IMR-90 (cell line): ENCODE data around the gene FUT7. TPM values are rescaled to one million over a fixed set of nuclear protein-coding genes. Genes with fewer than 3 reads are reported as not detected.

Experiments used
- ATAC-seq: fragments of 200-7000 bp; cut with Tn5 transposase; 2 replicates; pipeline ENCODE4 v1.9.1; 2020; ENCODE audit warnings: low read depth, mild to moderate bottlenecking, moderate library complexity
- BruUV-seq: library from RNA; stranded (reverse); fragments of 400-500 nt; replicated peaks from 2 replicates; lab custom pipeline; 2021; lab: Mats Ljungman, UMichigan
- CTCF ChIA-PET: fragments of 300-600 bp; formaldehyde crosslinking; extraction: SDS; loops from one replicate; lab custom pipeline; 2021; ENCODE audit warnings: antibody characterized with exemption; lab: Yijun Ruan, JAX
- POLR2A ChIA-PET: fragments of 300-600 bp; sonication (Branson Sonifier 250); formaldehyde crosslinking; loops from one replicate; lab custom pipeline; 2022; ENCODE audit warnings: antibody characterized with exemption; ENCODE audit not compliant: unreplicated experiment; lab: Charles Lee
- DNase-seq: peaks from one replicate; pipeline ENCODE4 v3.0.0; 2013
- H2AFZ ChIP-seq: replicated peaks from 2 replicates; pipeline ENCODE3; 2013; ENCODE audit warnings: low read length, mild to moderate bottlenecking; ENCODE audit not compliant: poor library complexity
- H2AK5ac ChIP-seq: 2 replicates; pipeline ENCODE4 v1.6.1; 2013; ENCODE audit warnings: low read depth, low read length, inconsistent platforms
- H2AK9ac ChIP-seq: replicated peaks from 2 replicates; pipeline ENCODE3; 2013; ENCODE audit warnings: mild to moderate bottlenecking, low read depth, low read length, moderate library complexity; ENCODE audit not compliant: poor library complexity
- H2BK120ac ChIP-seq: 2 replicates; pipeline ENCODE4 v1.6.1; 2013; ENCODE audit warnings: low read depth, low read length, inconsistent platforms
- H2BK15ac ChIP-seq: 3 replicates; pipeline ENCODE4 v1.6.1; 2013; ENCODE audit warnings: low read depth, low read length, inconsistent platforms
- H2BK20ac ChIP-seq: 2 replicates; pipeline ENCODE4 v1.6.1; 2013; ENCODE audit warnings: low read depth, mild to moderate bottlenecking, inconsistent platforms, low read length, moderate library complexity
- H2BK5ac ChIP-seq: 2 replicates; pipeline ENCODE4 v1.6.1; 2013; ENCODE audit warnings: mild to moderate bottlenecking, low read depth, low read length, inconsistent platforms; ENCODE audit not compliant: poor library complexity, severe bottlenecking
- H3K14ac ChIP-seq: replicated peaks from 2 replicates; pipeline ENCODE4 v1.6.1; 2013; ENCODE audit warnings: low read depth, low read length, inconsistent platforms
- H3K18ac ChIP-seq: 2 replicates; pipeline ENCODE4 v1.6.1; 2013; ENCODE audit warnings: low read depth, low read length, control low read depth
- H3K23ac ChIP-seq: 2 replicates; pipeline ENCODE4 v1.6.1; 2013; ENCODE audit warnings: low read depth, low read length, inconsistent platforms
- H3K27ac ChIP-seq: 2 replicates; pipeline ENCODE4 v1.5.1; 2013; ENCODE audit warnings: mild to moderate bottlenecking, control low read depth, low read length; ENCODE audit not compliant: insufficient read depth
- H3K27me3 ChIP-seq: 2 replicates; pipeline ENCODE4 v1.6.1; 2013; ENCODE audit warnings: low read length; ENCODE audit not compliant: control insufficient read depth, insufficient read depth
- H3K36me3 ChIP-seq: 2 replicates; pipeline ENCODE4 v1.6.1; 2013; ENCODE audit warnings: low read length, mixed read lengths; ENCODE audit not compliant: control insufficient read depth, insufficient read depth
- H3K4ac ChIP-seq: 2 replicates; pipeline ENCODE4 v1.6.1; 2013; ENCODE audit warnings: low read depth, low read length, inconsistent platforms
- H3K4me1 ChIP-seq: 2 replicates; pipeline ENCODE4 v1.6.1; 2013; ENCODE audit warnings: low read length, mixed read lengths; ENCODE audit not compliant: control insufficient read depth, insufficient read depth
- H3K4me2 ChIP-seq: 2 replicates; pipeline ENCODE4 v1.6.1; 2013; ENCODE audit warnings: low read depth, mild to moderate bottlenecking, control low read depth, low read length, moderate library complexity
- H3K4me3 ChIP-seq: 2 replicates; pipeline ENCODE4 v1.5.1; 2013; ENCODE audit warnings: low read depth, mild to moderate bottlenecking, control low read depth, low read length, moderate library complexity; ENCODE audit not compliant: insufficient read depth
- H3K56ac ChIP-seq: 2 replicates; pipeline ENCODE4 v1.6.1; 2013; ENCODE audit warnings: low read length, inconsistent platforms; ENCODE audit not compliant: insufficient read depth; ENCODE audit errors: extremely low read depth
- H3K79me1 ChIP-seq, 2 experiments: 2 replicates each; pipeline ENCODE4 v1.6.1; 2013; ENCODE audit warnings: low read length in 2 of 2, inconsistent platforms in 1 of 2, low read depth in 1 of 2
- H3K9ac ChIP-seq: 2 replicates; pipeline ENCODE4 v1.6.1; 2013; ENCODE audit warnings: low read depth, low read length, control low read depth
- H3K9me1 ChIP-seq: 2 replicates; pipeline ENCODE4 v1.6.1; 2013; ENCODE audit warnings: low read length, inconsistent platforms; ENCODE audit not compliant: insufficient read depth
- H3K9me3 ChIP-seq: 2 replicates; pipeline ENCODE4 v1.6.1; 2013; ENCODE audit warnings: low read length; ENCODE audit not compliant: control insufficient read depth, insufficient read depth
- H4K20me1 ChIP-seq: 2 replicates; pipeline ENCODE4 v1.6.1; 2013; ENCODE audit warnings: low read length, inconsistent platforms; ENCODE audit not compliant: insufficient read depth
- H4K5ac ChIP-seq: 2 replicates; pipeline ENCODE4 v1.6.1; 2013; ENCODE audit warnings: mild to moderate bottlenecking, low read depth, low read length, control low read depth
- H4K8ac ChIP-seq, 2 experiments: 2 replicates each; pipeline ENCODE4 v1.6.1; 2013; ENCODE audit warnings: low read depth in 2 of 2, low read length in 2 of 2, control low read depth in 1 of 2, inconsistent platforms in 1 of 2
- H4K91ac ChIP-seq: 2 replicates; pipeline ENCODE4 v1.6.1; 2013; ENCODE audit warnings: low read depth, low read length, inconsistent platforms; ENCODE audit not compliant: insufficient read depth
- CEBPB ChIP-seq: IDR thresholded peaks from 2 replicates; pipeline ENCODE4 v1.6.1; 2012; ENCODE audit warnings: low read depth, low read length, improper control_type of control experiment
- CHD1 ChIP-seq: IDR thresholded peaks from 2 replicates; pipeline ENCODE4 v1.6.1; 2012; ENCODE audit warnings: low read depth, low read length, improper control_type of control experiment
- FOS ChIP-seq: fragments of 150-350 bp; IDR thresholded peaks from 2 replicates; pipeline ENCODE4 v1.6.1; 2016; ENCODE audit warnings: low read depth, low read length
- MAFK ChIP-seq: IDR thresholded peaks from 2 replicates; pipeline ENCODE4 v1.6.1; 2012; ENCODE audit warnings: low read depth, low read length, improper control_type of control experiment
- MAZ ChIP-seq: IDR thresholded peaks from 2 replicates; pipeline ENCODE4 v1.6.1; 2012; ENCODE audit warnings: low read depth, mild to moderate bottlenecking, low read length, improper control_type of control experiment, moderate library complexity, borderline replicate concordance
- NFE2L2 ChIP-seq: fragments of 150-350 bp; IDR thresholded peaks from 2 replicates; pipeline ENCODE4 v1.6.1; 2016; ENCODE audit warnings: low read depth, mild to moderate bottlenecking, low read length
- POLR2A ChIP-seq: IDR thresholded peaks from 2 replicates; pipeline ENCODE4 v1.6.1; 2012; ENCODE audit warnings: mild to moderate bottlenecking, low read depth, low read length
- RCOR1 ChIP-seq: IDR thresholded peaks from 2 replicates; pipeline ENCODE4 v1.6.1; 2012; ENCODE audit warnings: mild to moderate bottlenecking, low read length, improper control_type of control experiment; ENCODE audit not compliant: insufficient replicate concordance
- RFX5 ChIP-seq: IDR thresholded peaks from 2 replicates; pipeline ENCODE4 v1.8.0; 2012; ENCODE audit warnings: low read depth, mild to moderate bottlenecking, low read length, moderate library complexity
- SMC3 ChIP-seq: fragments of 150-350 bp; IDR thresholded peaks from 2 replicates; pipeline ENCODE4 v1.6.1; 2016; ENCODE audit warnings: low read depth, mild to moderate bottlenecking, antibody characterized with exemption, low read length, moderate library complexity
- USF2 ChIP-seq: fragments of 150-350 bp; IDR thresholded peaks from 2 replicates; pipeline ENCODE4 v1.6.1; 2017; ENCODE audit warnings: mild to moderate bottlenecking, antibody characterized with exemption, low read length, low read depth
- WGBS, 2 experiments: methylation state at CpG; one replicate each; pipeline versions ENCODE4 v1.1.5 to v1.1.7; 2013; ENCODE audit warnings: missing lambda C conversion rate in 2 of 2; ENCODE audit not compliant: insufficient read length in 1 of 2; ENCODE audit errors: extremely low coverage in 2 of 2; 5-methylcytosine and 5-hydroxymethylcytosine counted together
- dilution Hi-C: fragments of 300-500 bp; cut with HindIII; formaldehyde crosslinking; loops from one replicate; pipeline ENCODE4 v1.14.3; 2018; ENCODE audit warnings: low sequenced_read_pairs; ENCODE audit not compliant: unreplicated experiment
- in situ Hi-C: fragments of 300-500 bp; cut with MboI; formaldehyde crosslinking; loops from 3 replicates; pipeline ENCODE4 v1.14.3; 2019; ENCODE audit warnings: low sequenced_read_pairs, inconsistent platforms, mixed read lengths
- intact Hi-C: fragments of 100-400 bp; cut with micrococcal nuclease; formaldehyde crosslinking; loops from 2 replicates; pipeline ENCODE4 v1.10.0; 2022
- polyA plus RNA-seq, 3 experiments: library from polyadenylated mRNA; depleted of rRNA; stranded (reverse); fragments of >200 nt; gene quantifications; 2 replicates each; pipeline ENCODE4 v1.2.3, GENCODE V29; 2012; ENCODE audit warnings: low replicate concordance in 1 of 3
- total RNA-seq: library from RNA; depleted of rRNA; stranded (reverse); fragments of >200 nt; gene quantifications from 2 replicates; pipeline ENCODE4 v1.2.3, GENCODE V29; 2012

Gene FUT7
- total and polyA plus RNA-seq, 2 of the 4 experiments (the other 2 are of a cell fraction): not detected

GRCh38 chr9:136995772-136996311, 36.0 kb downstream of the FUT7 start:
- H3K18ac ChIP-seq: no peak overlapping the region
- H3K4me3 ChIP-seq: no peak overlapping the region
- POLR2A ChIA-PET: no interaction called here
- peaks cover 6 to 16% of the 10 kb centered on the region in 2 experiments; a peak in 3 of 4 replicates for H3K79me1 ChIP-seq
- no peak overlapping the region for H3K4me2 ChIP-seq
- dilution Hi-C loops (no loop called here), in situ Hi-C loops (no loop called here), intact Hi-C loops (no loop called here)
- H2AFZ ChIP-seq: peak overlapping the region; percentile 40
- H3K36me3 ChIP-seq: peaks cover 5% of the 10 kb centered on the region; the same call in 1 of the 2 replicates
- peak overlapping the region; percentile 18 for H2AK9ac ChIP-seq
- peak overlapping the region in 1 of 2 experiments; percentile 60; a peak in 1 of 4 replicates for H4K8ac ChIP-seq
- H3K4ac ChIP-seq: peak overlapping the region; percentile 47
- peak overlapping the region; percentile 70 for H2AK5ac ChIP-seq
- no peak overlapping the region for H2BK20ac ChIP-seq
- WGBS, 2 experiments: no CpG with 5 or more reads among the region's 12 CpGs
- H3K23ac ChIP-seq: no peak overlapping the region
- H4K20me1 ChIP-seq: no peaks in the 10 kb centered on the region; the same call in 1 of the 2 replicates
- DNase-seq: peak; percentile 6
- no peak overlapping the region for H2BK5ac ChIP-seq
- peaks cover 23% of the 10 kb centered on the region for H3K4me1 ChIP-seq
- TF ChIP-seq FOS (no peak), CHD1 (no peak), MAFK (no peak), USF2 (no peak), POLR2A (no peak), RFX5 (no peak), MAZ (no peak), CEBPB (no peak), SMC3 (no peak), RCOR1 (no peak), NFE2L2 (no peak)
- H3K27me3 ChIP-seq: no peaks in the 10 kb centered on the region; the same call in 1 of the 2 replicates
- no peak overlapping the region for H3K56ac ChIP-seq
- H3K9me3 ChIP-seq: no peaks in the 10 kb centered on the region
- no TSS peak for BruUV-seq
- H3K9ac ChIP-seq: no peak overlapping the region
- peak overlapping the region; percentile 52; the same call in 1 of the 2 replicates for H3K14ac ChIP-seq
- H2BK15ac ChIP-seq: no peak overlapping the region
- H3K9me1 ChIP-seq: peaks cover 8% of the 10 kb centered on the region
- peak overlapping the region; percentile 5; the same call in 1 of the 2 replicates for H2BK120ac ChIP-seq
- 0 out of 2 replicates have a peak overlapping the region, but pooled peaks have one; percentile 23 for H4K91ac ChIP-seq
- H3K27ac ChIP-seq: no peak overlapping the region
- H4K5ac ChIP-seq: no peak overlapping the region
- CTCF ChIA-PET: interaction anchor here (0.7 kb wide), 1 partner anchor 34 kb away, joined by 3 read pairs; no protein-coding TSS in a partner anchor
- no peak for ATAC-seq
